Omental fat pad (tissue), 4 donors: ENCODE measurements around the gene WDFY2. TPM values are rescaled to one million over a fixed set of nuclear protein-coding genes. Genes with fewer than 3 reads are reported as not detected.
A peak's percentile ranks its signal among the peaks of the same experiment; 100 is the strongest.

Source experiments
- ATAC-seq: fragments of 150-250 bp; one replicate; pipeline ENCODE4 v1.9.1; 2016; ENCODE audit warnings: mild to moderate bottlenecking, moderate library complexity; ENCODE audit not compliant: low FRiP score
- DNase-seq: peaks from one replicate; pipeline ENCODE4 v3.0.0-alpha.2; 2019; ENCODE audit warnings: low spot score
- total RNA-seq, 4 donors: library from RNA; depleted of rRNA; stranded (reverse); fragments of >200 nt; gene quantifications; one replicate each; pipeline ENCODE4 v1.1.0, GENCODE V29; 2016
- TF ChIP-seq, protein P1 (sequence below), 3 donors: fragments of 450-650 bp; IDR thresholded peaks; one replicate each; pipeline ENCODE4 v1.5.1; 2016 to 2017; ENCODE audit warnings: antibody characterized with exemption in 3 of 3, mild to moderate bottlenecking in 3 of 3, moderate library complexity in 2 of 3

WDFY2 gene
- total RNA-seq, 4 donors from 2014 or later, result 13.3 to 26.6 (median 15.8) TPM

DNA sequence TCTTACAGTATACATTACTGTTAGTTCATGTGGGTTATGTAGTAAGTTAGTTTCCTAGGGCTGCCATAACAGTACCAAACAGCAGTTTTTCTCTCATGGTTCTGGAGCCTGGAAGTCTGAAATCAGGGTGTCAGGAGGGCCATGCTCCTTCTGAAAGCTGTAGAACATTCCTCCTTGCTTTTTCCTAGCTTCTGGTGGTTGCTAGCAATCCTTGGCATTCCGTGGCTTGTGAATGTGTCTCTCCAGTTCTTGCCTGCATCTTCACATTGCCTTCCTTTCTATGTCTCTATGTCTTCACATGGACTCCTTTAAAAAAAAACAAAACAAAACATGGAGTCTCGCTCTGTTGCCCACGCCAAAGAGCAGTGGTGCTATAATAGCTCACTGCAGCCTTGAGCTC, 95.4 kb downstream of the WDFY2 start:
- TF ChIP-seq, protein P1, sequence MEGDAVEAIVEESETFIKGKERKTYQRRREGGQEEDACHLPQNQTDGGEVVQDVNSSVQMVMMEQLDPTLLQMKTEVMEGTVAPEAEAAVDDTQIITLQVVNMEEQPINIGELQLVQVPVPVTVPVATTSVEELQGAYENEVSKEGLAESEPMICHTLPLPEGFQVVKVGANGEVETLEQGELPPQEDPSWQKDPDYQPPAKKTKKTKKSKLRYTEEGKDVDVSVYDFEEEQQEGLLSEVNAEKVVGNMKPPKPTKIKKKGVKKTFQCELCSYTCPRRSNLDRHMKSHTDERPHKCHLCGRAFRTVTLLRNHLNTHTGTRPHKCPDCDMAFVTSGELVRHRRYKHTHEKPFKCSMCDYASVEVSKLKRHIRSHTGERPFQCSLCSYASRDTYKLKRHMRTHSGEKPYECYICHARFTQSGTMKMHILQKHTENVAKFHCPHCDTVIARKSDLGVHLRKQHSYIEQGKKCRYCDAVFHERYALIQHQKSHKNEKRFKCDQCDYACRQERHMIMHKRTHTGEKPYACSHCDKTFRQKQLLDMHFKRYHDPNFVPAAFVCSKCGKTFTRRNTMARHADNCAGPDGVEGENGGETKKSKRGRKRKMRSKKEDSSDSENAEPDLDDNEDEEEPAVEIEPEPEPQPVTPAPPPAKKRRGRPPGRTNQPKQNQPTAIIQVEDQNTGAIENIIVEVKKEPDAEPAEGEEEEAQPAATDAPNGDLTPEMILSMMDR (IDR thresholded peaks at IDR 0.05), result no peak
- DNase-seq (no peak), ATAC-seq (no peak)

DNA sequence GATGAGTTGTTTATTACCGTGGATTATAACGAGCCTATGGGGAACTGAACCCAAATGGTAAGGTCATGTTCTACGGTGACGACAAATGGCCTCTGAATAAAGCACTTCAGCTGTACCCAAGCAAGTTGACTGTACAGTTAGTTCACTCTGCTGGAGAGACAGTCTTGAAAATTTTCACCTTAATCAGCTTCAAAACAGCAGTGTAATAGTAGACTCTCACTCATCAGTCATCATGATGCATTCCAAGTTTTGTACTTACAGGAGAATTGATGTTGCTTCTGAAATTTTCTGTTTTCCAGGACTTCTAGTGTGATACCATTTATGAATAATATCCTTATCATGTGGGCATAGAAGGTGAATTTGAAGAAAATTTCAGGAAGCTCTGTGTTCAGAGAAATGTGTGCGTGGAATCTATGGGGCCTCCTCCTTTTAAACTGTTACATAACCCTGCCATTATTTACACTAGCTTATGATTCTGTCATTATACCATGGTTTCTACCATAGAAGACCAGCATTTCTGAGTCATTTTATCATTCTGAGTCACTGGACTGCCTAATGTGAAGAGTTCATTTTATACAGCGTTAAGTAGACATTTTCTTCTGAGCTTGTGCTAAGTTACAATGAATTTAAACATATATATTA, 96.9 kb downstream of the WDFY2 start:
- TF ChIP-seq, protein P1 (IDR thresholded peaks at IDR 0.05), result no peak
- ATAC-seq (peak; percentile 66), DNase-seq (no peak)

DNA sequence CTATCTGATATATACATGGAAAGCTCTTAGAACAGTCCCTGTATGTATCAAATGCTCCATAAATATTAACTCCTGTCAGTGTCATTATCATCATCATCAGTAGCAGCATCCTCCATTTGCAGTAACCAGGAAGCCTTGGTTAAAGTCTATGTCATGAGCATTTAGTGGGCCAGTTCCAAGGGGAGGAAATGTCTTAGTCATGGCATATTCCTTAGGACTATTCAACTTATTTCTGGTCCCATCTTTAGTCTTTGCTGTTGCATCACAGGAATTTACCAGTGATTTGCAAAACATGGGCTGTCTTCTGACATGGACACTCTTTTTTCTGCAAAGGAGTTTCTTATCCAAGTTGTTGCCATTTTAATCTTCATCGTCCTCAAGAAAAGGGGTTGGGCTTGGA, 98.4 kb downstream of the WDFY2 start:
- TF ChIP-seq, protein P1 (IDR thresholded peaks at IDR 0.05), result no peak
- DNase-seq (no peak), ATAC-seq (no peak)

DNA sequence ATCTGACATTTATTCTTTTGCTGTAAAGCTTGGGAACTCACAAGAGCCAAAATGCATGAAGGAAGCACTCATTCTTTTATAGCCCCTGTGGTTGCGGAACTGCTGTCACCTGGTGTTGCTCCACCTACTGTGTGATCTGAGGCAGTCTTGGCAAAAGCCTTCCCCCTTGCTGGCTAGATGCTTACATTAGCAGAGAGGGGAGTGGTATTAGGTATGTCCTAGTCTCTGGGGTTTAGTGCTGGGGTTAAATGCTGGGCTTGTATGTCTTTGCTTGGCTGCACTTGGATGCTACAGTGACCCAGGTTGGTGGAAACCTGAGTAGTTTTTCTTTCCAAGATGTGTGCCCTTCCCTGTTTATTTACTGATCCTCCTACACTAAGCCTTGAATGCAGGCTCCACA, 99.3 kb downstream of the WDFY2 start:
- ATAC-seq, result no peak
- TF ChIP-seq, protein P1 (IDR thresholded peaks at IDR 0.05), result no peak
- no peak for DNase-seq

DNA sequence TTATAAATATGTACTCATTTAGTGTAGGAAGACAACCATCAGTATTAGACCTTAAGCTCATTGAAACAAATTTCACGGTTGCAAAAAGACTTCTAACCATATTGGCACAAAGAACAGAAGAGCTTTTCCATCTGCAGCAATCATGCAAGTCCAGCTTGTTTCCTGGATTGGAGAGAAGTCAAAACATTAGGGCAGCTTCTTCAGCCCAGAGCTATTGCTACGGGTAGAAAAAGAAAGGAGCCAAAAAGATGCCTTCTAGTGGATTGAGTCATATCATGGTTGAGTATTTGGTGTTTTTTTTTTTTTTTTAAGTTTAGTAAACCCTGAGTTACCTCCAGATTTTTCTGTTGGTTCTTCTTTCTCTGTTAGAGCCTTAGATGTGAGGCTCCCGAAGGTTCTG, 99.8 kb downstream of the WDFY2 start:
- no peak for ATAC-seq
- no peak for DNase-seq
- TF ChIP-seq, protein P1 (IDR thresholded peaks at IDR 0.05), result no peak

DNA sequence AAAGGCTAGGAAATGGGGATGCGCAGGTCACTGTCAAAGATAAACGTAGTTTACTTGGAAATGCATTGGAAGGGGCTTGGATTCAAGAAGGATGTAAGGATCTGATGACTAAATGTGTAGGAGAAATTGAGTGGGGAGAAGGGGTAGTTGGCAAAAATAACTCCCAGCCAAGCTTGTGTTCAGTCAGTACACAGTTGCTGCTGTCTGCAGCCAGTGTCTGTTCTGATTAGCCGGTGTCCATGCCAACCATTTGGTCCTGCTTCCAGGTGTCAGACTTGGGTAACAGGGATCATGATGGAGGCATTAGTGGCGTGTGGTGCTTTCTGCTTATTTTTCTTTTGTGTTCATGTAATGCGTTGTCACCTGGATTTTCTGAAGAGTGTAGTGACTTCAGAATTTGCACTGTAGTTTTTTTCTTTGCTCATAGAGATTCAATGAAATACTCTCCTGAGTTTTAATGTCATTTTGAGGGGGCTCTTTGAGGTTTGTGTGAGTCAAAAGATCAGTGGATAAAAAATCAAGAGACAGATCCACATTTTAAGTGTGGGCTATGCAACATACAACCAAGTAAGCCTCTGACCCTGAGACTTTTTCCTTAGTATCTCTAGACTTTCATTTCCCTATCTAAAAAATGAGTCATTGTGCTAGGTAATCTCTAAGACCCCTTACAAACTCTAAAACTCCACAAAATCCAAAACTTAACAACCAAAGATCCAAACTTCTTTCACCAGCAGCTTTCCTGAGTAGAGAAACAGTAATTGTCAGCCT, 103.9 kb downstream of the WDFY2 start:
- DNase-seq, result no peak
- no peak for ATAC-seq
- TF ChIP-seq, protein P1 (IDR thresholded peaks at IDR 0.05), result no peak
